ENCODE data around the gene ARHGAP18. TPM values are rescaled to one million over a fixed set of nuclear protein-coding genes. Genes with fewer than 3 reads are reported as not detected.

The ARHGAP18 gene
- total RNA-seq, 3 donors from 2014 or later (not counting 1 experiment from before 2014, with no cell fraction given) = 11.5 to 12.5 (median 11.8) TPM

GRCh38 chr6:129680633-129681032, 29.3 kb downstream of the ARHGAP18 start:
- ATAC-seq = no peak
- H3K27ac Mint-ChIP-seq = no peak overlapping the region
- no peaks in the 10 kb centered on the region for H3K9me3 Mint-ChIP-seq
- H3K27me3 Mint-ChIP-seq (ENCODE audit: low read depth in 2 of 2) = no peaks in the 10 kb centered on the region
- TF ChIP-seq CTCF (IDR thresholded peaks at IDR 0.05) = no peak
- peaks cover 30 to 40% of the 10 kb centered on the region in 2 donors for H3K4me1 Mint-ChIP-seq
- no peaks in the 10 kb centered on the region for H3K36me3 Mint-ChIP-seq
- no peak overlapping the region for H3K4me3 Mint-ChIP-seq
- no peaks in the 10 kb centered on the region for H3K9me3 ChIP-seq (ENCODE audit: control insufficient read depth, insufficient read depth, low read length)
- no peak overlapping the region for H3K27ac ChIP-seq (ENCODE audit: low read length)
- intact Hi-C loops (cut with micrococcal nuclease) = loop anchor here (10.0 kb wide), 1 partner anchor 186 kb away; no protein-coding TSS in a partner anchor
- no peaks in the 10 kb centered on the region for H3K36me3 ChIP-seq (ENCODE audit: control insufficient read depth, insufficient read depth, low read length)
- H3K27me3 ChIP-seq (ENCODE audit: control insufficient read depth, insufficient read depth, low read length) = no peaks in the 10 kb centered on the region
- 94% methylated on average over 4 of the region's 4 CpGs for WGBS (ENCODE audit: insufficient coverage)
- peaks cover 22% of the 10 kb centered on the region for H3K4me1 ChIP-seq (ENCODE audit: control insufficient read depth, insufficient read depth, low read length)
- no peak overlapping the region for H3K4me3 ChIP-seq (ENCODE audit: low read length)
- DNase-seq = no peak

- Histone ChIP-seq H3K9me3 (ENCODE audit: control insufficient read depth, insufficient read depth, low read length) (no peaks in the 10 kb centered on the region), H3K36me3 (ENCODE audit: control insufficient read depth, insufficient read depth, low read length) (no peaks in the 10 kb centered on the region), H3K27ac (ENCODE audit: low read length) (no peak overlapping the region), H3K27me3 (ENCODE audit: control insufficient read depth, insufficient read depth, low read length) (no peaks in the 10 kb centered on the region), H3K4me1 (ENCODE audit: control insufficient read depth, insufficient read depth, low read length) (peaks cover 15% of the 10 kb centered on the region), H3K4me3 (ENCODE audit: low read length) (no peak overlapping the region)
- Mint-ChIP-seq H3K36me3 (no peaks in the 10 kb centered on the region), H3K4me3 (no peak overlapping the region), H3K27me3 (ENCODE audit: low read depth in 2 of 2) (no peaks in the 10 kb centered on the region), H3K27ac (no peak overlapping the region), H3K9me3 (no peaks in the 10 kb centered on the region), H3K4me1 (peaks cover 26 to 33% of the 10 kb centered on the region in 2 donors)
- ATAC-seq = no peak
- DNase-seq = no peak
- WGBS (ENCODE audit: insufficient coverage) = 92% methylated on average over 3 of the region's 3 CpGs
- intact Hi-C loops (cut with micrococcal nuclease) = loop anchor here (10.0 kb wide), 1 partner anchor 185 kb away; no protein-coding TSS in a partner anchor
- no peak for TF ChIP-seq CTCF (IDR thresholded peaks at IDR 0.05)
These were observed 30.2 kb downstream of the ARHGAP18 start for GRCh38 chr6:129679758-129680157.

GRCh38 chr6:129679275-129679674, 30.7 kb downstream of the ARHGAP18 start:
- WGBS (ENCODE audit: insufficient coverage) = 100% methylated on average over 1 of the region's 3 CpGs
- no peak overlapping the region for H3K27ac ChIP-seq (ENCODE audit: low read length)
- intact Hi-C loops (cut with micrococcal nuclease) = no loop called here

More at GRCh38 chr6:129679275-129679674, 30.7 kb downstream of the ARHGAP18 start:
- no peak for TF ChIP-seq CTCF (IDR thresholded peaks at IDR 0.05)
- Histone ChIP-seq H3K4me1 (ENCODE audit: control insufficient read depth, insufficient read depth, low read length) (peaks cover 10% of the 10 kb centered on the region), H3K27me3 (ENCODE audit: control insufficient read depth, insufficient read depth, low read length) (no peaks in the 10 kb centered on the region), H3K9me3 (ENCODE audit: control insufficient read depth, insufficient read depth, low read length) (no peaks in the 10 kb centered on the region), H3K4me3 (ENCODE audit: low read length) (no peak overlapping the region), H3K36me3 (ENCODE audit: control insufficient read depth, insufficient read depth, low read length) (no peaks in the 10 kb centered on the region)
- H3K4me3 Mint-ChIP-seq = no peak overlapping the region
- H3K36me3 Mint-ChIP-seq = no peaks in the 10 kb centered on the region
- ATAC-seq (no peak), DNase-seq (no peak)
- peaks cover 21 to 29% of the 10 kb centered on the region in 2 donors for H3K4me1 Mint-ChIP-seq
- no peak overlapping the region for H3K27ac Mint-ChIP-seq
- H3K27me3 Mint-ChIP-seq (ENCODE audit: low read depth in 2 of 2) = no peaks in the 10 kb centered on the region
- no peaks in the 10 kb centered on the region for H3K9me3 Mint-ChIP-seq
